HG03565 (cell line): ENCODE data around the gene BABAM2.

Source experiments
- ATAC-seq: cut with Tn5 transposase; IDR thresholded peaks from one replicate; pipeline ENCODE4 v1.9.1; 2021; ENCODE audit warnings: mild to moderate bottlenecking, moderate library complexity; ENCODE audit not compliant: unreplicated experiment

The BABAM2 gene

GRCh38 chr2:28352104-28352503 lies 461.6 kb downstream of the BABAM2 start:
- no peak for ATAC-seq

GRCh38 chr2:28352610-28353195 lies 462.2 kb downstream of the BABAM2 start:
- no peak for ATAC-seq

DNA sequence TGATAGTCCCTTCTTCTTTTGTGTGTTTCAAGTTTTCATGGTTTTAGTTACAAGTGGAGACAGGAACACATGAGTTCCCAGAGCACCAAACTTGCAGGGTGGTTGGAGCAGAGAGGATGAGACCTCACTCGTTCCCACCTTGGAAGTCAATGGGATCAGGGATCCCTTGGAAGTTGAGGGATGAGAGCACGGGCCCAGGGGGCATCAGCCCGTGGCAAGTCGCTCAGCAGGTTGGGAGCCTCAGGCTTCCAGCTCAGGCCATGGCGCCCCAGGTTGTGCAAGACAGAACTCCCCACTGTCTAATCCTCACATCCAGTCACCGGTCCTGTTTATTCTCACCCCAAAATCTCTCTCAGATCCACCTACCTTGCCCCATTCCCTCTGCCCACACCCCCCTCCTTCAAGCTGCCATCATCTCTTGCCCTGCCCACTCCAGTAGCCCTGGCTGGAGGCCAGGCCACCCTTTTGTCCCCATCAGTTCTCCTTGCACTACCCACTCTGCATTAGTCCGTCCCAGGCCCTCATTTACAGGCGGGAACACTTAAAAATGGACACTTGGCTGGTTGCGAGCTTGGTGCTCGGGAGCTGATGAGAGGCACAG lies 464.5 kb downstream of the BABAM2 start:
- no peak for ATAC-seq

DNA sequence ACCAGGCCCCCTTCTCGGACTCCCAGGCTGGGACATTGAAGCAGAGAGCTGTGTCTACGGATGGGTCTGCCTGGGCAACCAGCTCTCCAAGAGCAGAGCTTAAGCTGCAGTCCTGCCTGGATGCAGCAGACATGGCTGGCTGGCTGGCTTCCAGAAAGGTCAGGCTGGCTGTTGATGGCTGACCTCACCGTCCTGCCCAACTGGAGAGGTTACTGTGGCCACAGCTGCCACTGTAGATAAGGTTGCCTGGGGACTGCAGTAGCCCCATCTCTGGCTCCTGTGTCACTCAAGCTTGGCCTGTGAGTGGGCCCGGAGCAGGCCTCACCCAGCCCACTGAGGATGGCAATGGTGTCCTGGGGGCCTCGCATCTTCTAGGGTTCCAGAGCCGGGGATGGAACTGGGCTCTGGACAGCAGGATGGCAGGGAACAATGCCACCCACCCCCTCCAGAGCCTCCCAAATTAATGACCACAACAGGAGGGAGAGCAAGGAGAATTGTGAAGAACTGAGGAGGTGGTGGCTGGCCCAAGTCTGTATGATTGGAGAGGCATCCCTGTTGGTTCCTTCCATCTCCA lies 465.1 kb downstream of the BABAM2 start:
- no peak for ATAC-seq

DNA sequence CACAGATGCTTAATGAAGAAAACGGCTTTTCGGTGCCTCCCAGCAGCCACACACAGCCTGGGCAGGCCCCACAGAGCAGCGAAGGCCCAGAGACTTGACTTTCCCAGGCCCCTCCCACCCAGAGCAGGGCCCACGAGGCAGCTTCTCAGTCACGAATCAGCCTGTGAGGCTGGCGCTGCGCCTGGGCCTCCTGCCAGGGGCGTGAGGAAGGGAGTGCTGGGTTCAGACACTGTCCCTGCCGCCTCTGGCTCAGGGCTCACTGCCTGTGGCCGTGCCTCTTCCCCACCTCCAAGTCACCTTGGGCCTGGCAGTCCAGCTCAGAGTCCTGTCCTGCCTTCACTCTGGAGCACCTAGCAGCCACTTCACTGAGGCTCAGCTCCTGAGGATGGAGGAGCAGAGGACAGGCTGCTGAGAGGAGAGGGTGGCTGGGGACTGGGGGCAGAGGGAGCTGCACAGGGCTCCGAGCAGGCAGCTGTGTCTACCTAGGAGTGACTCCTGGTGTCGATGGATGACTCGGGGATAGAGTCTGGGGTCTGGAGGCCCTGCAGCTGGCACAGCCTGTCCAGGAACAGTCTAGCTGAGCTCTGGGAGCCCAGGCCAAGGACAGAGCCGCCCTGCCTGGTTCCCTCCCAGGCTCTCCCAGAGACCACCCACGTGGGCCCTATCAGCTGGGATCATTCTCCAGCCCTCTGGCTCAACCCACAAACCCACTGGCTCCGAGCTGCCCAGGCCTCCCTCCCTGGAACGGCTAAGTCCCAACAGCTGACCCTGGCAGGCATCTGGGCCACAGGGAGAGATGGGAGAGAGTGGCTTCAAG lies 465.8 kb downstream of the BABAM2 start:
- ATAC-seq: no peak

DNA sequence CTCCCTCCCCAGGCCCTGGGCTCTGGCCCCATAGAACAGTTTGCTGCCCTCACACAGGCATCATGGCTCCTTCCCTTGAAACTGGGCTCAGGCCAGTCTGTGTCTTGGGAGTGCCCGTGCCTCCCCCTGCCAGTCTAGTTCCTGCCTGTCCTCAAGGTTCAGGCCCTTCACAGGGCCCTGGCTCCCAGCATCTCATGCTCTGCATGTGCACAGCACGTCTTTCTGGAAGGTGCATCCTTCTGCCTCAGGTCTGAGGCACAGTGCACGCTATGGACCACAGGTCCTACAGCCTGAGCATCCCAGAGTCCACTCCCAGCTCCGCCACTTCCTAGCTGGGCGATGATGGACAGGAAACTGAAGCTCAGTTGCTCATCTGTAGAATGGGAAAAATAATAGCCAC lies 466.5 kb downstream of the BABAM2 start:
- ATAC-seq: no peak

GRCh38 chr2:28357948-28358667 lies 467.6 kb downstream of the BABAM2 start:
- ATAC-seq: no peak

DNA sequence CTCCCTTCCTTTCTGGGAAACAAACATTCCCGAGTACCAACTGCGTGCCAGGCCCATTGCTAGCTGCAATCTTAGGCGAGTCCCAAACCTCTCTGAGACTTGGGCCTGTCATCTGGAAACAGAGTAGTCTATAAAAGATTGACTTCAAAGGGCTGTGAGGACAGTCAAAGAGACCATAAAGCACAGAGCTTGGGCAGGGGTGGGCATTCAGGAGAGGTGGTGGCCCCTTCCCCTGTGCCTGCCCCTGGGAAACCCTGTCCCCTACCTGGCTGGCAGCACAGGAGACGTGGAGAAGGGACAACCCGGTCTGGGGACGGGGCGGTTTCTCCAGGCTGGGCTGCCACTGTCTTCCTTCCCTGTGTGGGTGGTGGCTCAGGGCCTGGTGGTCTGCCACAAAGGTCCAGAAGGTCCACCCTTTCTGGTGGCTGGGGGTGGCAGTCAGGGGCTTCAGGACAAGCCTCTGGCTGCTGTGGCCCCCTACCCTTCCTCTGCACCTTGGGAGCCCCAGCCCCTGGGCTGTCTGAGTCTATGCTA lies 468.2 kb downstream of the BABAM2 start:
- no peak for ATAC-seq

DNA sequence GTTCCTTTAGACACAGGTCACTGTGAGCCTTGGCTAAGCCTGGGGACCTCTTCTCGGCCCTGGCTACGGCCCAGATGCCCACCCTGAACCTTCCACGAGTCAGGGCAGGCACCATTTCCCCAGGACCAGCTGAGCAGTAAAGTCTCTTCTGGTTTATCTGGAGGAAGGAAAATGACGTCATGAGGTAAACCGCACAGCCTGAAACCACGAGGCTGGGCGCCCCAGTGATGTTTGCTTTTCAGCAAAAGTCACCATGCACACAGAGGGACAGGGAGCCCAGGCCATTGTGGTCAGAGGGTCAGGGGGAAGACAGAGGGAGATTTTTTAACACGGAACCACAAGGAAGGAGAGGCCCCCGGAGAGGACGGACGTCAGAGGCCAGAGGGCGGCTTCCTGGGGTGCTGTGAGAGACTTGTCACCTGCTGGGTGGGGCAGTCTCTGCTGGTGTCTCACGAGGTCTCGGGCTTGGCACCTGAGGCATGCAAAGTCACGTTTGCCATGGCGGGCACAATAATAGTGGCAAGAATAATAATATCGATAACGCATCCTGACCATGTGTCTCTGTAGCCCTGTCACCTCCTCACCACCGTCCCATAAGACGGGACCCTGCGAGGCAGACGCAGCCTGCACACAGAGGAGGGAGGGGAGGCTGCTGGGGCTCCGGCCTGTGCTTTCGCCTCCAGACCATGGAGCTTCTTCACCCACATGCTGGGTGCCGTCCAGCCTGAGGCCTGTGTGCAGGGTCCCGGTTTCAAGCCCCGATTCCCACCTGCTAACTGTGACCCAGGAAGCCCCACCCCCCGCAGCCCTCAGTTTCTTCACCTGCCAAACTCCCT lies 468.9 kb downstream of the BABAM2 start:
- ATAC-seq: peak; percentile 62

DNA sequence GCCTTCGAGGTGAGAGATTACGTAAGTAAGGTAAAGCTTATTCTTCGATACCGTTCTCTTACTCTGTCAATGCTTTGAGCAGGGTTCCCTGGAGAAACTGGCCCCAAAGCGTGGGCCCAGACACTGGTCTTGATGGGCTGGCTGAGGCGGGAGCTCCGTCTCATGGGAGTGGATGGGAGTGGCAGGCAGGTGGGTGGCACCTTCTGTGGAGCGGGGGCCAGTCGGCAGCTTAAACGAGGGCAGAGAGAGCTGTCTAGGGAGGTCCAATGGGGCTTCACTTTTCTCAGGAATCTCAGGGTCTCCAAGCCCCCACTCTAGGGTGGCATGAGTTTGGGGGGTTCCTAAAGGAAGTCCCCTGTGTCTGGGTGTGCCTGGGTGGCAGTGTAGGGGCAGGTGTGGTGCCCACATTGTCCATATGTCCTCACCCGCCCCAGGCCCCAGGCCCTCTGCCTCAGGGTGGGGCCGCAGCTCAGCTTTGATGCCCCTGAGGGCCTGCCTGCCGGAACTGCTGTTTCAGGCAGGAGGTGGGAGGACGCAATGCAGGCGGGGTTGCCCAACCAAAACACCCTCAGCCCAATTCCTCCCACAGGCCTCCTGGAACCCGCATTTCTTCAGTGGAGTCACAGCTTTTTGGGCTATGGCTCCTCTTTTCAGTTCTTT lies 469.7 kb downstream of the BABAM2 start:
- ATAC-seq: no peak

DNA sequence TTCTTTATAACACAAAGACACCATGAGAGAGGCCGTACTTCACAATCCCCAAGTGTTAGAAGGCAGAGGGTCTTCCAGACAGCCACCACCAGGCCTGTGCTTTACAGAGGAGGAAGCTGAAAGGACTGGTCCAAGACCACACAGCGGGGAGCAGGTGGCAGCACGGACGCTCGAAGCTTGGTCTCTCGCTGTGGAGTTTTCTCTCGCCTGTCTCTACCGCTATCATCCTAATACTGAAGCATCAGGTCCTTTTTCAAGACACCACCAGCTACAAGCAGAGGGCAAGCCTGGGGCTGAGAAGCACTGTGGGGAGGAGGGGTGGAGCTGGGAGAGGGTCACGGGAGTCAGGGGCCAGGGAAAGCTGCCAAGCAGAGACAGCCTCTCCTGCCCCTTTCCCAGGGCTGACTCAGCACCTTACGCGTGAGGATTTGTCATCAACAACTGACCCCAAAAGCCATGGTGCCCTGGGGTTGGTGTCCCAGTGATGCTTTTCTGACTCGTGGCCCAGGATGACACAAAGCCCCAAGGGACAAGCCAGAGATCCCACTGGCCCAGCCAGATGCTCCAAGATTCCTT lies 470.3 kb downstream of the BABAM2 start:
- no peak for ATAC-seq

DNA sequence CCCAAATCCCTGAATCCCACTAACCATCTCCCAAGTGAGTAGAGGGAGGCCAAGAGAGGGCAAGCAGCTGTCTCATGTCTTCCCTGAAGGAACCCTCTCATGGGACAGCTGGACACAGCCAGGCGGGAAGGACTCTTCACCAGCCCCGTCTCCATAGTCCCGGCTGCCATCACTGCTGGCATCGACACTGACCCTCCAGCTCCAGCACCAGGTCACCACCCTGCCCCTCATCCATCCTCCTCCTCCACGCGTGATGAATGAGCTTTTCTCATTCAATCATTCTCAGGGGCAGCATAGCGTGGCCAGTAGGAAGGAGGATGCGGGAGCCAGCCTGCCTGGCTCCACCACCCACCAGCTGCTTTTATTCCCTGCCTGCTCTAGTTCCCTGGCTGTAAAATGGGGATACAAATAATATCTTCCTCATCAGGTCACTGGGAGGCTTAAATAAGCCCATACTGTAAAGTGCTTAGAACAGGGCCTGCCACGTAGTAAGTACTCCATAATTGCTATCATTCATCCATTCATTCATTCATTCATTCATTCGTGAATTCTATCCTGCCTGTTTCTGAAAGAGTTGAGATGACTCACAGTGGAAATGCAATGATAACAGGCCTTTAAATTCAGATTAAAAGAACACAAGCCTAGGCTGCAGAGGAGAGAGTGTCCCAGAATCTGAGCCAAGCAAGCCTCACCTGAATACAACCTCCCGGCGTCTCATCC lies 471.6 kb downstream of the BABAM2 start:
- no peak for ATAC-seq

DNA sequence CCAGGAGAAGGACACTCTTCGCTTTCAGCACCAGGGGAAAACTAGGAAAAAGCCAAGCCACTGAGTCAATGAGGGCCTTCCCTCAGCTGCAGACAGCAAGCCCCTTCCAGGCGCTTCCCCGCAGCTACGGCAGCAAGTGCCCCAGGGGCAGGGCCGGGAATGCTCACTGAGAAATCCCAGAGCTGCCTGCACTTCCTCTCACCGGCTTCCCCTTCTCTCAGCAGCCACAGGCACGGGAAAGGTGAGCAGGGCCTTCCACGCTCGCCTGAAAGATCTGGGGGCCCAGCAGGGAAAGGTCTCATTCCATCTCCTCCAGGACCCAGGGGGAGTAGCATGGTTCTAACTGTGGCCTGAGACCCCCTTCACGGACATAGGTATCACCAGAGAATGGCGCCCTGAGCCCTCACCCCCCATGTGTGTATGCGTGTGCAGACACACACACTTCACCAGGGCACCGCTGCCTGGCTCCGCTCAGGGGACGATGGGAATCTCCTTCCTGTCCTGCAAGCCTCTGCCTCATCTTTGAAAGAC lies 472.5 kb downstream of the BABAM2 start:
- no peak for ATAC-seq

DNA sequence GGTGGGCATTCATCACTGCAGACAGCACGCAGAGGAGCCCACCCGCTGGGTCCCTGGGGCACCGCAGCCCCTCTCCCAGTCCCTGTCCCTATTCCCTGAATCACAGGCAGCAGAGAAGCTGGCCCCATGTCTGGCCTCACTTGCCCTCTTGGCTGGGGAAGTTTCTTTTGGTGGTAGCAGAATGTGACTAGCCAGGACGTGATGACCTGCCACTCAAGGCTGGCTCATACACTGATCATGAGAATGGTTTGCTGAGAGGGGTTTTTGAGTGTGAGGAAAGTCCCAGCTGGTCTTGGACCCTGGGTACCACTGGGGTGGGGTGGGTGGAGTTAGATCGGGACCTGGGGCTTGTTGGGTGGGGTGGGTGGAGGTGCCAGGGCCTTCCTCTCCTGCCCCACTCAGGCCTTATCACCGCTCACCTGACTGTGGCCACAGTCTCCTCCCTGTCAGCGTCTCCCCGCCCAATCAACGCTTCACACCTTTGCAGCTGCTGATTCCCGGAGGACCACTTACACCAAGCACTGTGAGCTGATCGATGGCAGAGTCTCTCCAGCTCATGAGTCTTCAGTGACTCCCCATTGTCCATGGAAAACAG lies 473.3 kb downstream of the BABAM2 start:
- ATAC-seq: no peak

DNA sequence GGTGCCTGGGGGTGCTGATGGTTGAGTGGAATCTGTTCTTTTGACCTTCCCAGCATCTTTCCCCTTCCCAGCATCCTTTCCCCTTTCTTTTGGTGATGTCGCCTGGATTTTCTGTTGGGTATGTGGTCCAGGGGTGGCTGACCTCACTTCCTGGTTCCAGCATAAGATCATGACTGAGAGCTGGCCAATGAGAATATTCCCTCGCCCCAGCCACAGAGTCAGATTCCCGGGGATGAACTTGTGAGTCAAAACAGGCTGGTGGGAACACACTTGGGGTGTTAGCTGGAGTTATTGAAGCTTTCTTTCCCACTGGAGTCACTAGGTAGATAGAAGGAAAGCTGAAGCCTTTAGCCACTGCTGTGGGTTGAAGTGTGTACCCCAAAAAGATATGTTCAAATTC lies 474.1 kb downstream of the BABAM2 start:
- ATAC-seq: no peak

DNA sequence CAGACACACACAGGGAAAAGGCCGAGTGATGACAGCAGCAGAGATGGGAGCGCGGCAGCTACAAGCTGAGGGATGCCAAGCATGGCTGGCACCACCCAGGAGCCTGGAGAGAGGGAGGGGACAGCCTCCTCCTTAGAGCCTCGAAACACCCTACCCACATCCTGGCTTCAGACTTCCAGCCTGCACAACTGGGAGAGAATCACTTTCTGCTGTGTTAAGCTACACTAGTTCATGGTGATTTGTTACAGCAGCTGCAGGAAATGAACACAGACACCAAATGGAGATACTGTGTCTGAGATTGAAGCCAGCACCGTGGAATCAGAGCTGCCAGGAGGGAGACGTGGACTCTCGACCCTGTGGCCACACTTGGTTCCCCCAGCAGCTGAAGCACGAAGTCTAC lies 474.6 kb downstream of the BABAM2 start:
- ATAC-seq: no peak

DNA sequence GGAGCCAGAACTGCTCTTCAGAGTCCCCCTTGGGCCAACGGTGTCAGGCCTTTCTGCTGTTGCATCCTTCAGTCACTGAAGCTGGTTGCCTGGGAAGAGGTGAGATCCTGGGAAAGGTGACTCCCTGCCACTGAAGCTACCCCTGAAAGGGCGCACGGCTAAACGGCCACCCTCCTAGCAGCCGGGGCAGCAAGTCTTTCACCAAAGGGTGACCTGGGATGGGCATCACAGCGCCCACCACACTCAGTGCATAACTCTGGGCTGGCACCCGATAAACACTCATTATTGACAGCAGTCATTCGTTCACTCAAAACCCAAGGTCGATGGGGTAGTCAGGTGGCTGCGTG lies 475.6 kb downstream of the BABAM2 start:
- no peak for ATAC-seq
